ENCODE measurements around the gene RPF1. TPM values are rescaled to one million over a fixed set of nuclear protein-coding genes. Genes with fewer than 3 reads are reported as not detected.

RPF1 gene
- polyA plus RNA-seq, 1 donor from 2014 or later: 64.3 TPM

DNA sequence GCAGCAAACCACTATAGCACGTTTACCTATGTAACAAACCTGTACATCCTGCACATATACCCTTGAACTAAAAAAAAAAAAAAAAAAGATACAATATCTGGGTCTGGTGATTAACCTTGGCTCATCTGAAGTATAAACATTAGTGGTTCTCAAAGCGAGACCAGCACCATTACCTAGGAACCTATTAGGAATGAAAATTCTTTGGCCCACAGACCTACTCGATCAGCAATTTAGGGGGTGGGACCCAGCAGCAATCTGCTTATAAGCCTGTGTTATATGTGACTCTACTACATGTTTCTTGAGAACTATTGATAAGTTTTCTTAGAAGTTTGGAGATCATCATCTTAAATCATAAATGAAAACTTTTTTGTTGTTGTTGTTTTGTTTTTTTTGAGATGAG, 17.4 kb downstream of the RPF1 start:
- no peaks in the 10 kb centered on the region for H3K9me2 ChIP-seq (ENCODE audit: insufficient read depth, low read length)
- no peaks in the 10 kb centered on the region for H3K9me3 ChIP-seq (ENCODE audit: low read length)
- no peak overlapping the region for H3K9ac ChIP-seq (ENCODE audit: low read length)
- H3K27me3 ChIP-seq (ENCODE audit: insufficient read depth, low read depth, low read length): no peaks in the 10 kb centered on the region
- no peak for TF ChIP-seq POLR2AphosphoS5 (IDR thresholded peaks at IDR 0.05)
- no peak for TF ChIP-seq EZH2 (IDR thresholded peaks at IDR 0.05; ENCODE audit: borderline replicate concordance, insufficient read depth, low read length, poor library complexity, severe bottlenecking)
- TF ChIP-seq SMC3 (conservative IDR thresholded peaks at IDR 0.05; ENCODE audit: poor library complexity): no peak
- TF ChIP-seq, protein P1, sequence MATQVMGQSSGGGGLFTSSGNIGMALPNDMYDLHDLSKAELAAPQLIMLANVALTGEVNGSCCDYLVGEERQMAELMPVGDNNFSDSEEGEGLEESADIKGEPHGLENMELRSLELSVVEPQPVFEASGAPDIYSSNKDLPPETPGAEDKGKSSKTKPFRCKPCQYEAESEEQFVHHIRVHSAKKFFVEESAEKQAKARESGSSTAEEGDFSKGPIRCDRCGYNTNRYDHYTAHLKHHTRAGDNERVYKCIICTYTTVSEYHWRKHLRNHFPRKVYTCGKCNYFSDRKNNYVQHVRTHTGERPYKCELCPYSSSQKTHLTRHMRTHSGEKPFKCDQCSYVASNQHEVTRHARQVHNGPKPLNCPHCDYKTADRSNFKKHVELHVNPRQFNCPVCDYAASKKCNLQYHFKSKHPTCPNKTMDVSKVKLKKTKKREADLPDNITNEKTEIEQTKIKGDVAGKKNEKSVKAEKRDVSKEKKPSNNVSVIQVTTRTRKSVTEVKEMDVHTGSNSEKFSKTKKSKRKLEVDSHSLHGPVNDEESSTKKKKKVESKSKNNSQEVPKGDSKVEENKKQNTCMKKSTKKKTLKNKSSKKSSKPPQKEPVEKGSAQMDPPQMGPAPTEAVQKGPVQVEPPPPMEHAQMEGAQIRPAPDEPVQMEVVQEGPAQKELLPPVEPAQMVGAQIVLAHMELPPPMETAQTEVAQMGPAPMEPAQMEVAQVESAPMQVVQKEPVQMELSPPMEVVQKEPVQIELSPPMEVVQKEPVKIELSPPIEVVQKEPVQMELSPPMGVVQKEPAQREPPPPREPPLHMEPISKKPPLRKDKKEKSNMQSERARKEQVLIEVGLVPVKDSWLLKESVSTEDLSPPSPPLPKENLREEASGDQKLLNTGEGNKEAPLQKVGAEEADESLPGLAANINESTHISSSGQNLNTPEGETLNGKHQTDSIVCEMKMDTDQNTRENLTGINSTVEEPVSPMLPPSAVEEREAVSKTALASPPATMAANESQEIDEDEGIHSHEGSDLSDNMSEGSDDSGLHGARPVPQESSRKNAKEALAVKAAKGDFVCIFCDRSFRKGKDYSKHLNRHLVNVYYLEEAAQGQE (IDR thresholded peaks at IDR 0.05; ENCODE audit: borderline replicate concordance): no peak
- TF ChIP-seq, protein P2, sequence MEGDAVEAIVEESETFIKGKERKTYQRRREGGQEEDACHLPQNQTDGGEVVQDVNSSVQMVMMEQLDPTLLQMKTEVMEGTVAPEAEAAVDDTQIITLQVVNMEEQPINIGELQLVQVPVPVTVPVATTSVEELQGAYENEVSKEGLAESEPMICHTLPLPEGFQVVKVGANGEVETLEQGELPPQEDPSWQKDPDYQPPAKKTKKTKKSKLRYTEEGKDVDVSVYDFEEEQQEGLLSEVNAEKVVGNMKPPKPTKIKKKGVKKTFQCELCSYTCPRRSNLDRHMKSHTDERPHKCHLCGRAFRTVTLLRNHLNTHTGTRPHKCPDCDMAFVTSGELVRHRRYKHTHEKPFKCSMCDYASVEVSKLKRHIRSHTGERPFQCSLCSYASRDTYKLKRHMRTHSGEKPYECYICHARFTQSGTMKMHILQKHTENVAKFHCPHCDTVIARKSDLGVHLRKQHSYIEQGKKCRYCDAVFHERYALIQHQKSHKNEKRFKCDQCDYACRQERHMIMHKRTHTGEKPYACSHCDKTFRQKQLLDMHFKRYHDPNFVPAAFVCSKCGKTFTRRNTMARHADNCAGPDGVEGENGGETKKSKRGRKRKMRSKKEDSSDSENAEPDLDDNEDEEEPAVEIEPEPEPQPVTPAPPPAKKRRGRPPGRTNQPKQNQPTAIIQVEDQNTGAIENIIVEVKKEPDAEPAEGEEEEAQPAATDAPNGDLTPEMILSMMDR (IDR thresholded peaks at IDR 0.05; ENCODE audit: poor library complexity, severe bottlenecking): no peak
- TF ChIP-seq EP300 (conservative IDR thresholded peaks at IDR 0.05; ENCODE audit: poor library complexity, severe bottlenecking): no peak
- no peak for TF ChIP-seq RAD21 (conservative IDR thresholded peaks at IDR 0.05)
- TF ChIP-seq TAF1 (IDR thresholded peaks at IDR 0.05; ENCODE audit: low read depth): no peak
- TF ChIP-seq MXI1 (conservative IDR thresholded peaks at IDR 0.05; ENCODE audit: poor library complexity, severe bottlenecking): no peak
- no peaks in the 10 kb centered on the region for H3K79me2 ChIP-seq (replicated peaks; ENCODE audit: insufficient read depth, low read length)
- H2AFZ ChIP-seq (ENCODE audit: low read depth, low read length): no peak overlapping the region
- no peak overlapping the region for H3K27ac ChIP-seq (ENCODE audit: low read length)
- H3F3A ChIP-seq (ENCODE audit: insufficient read depth, low read length, poor library complexity, severe bottlenecking): no peaks in the 10 kb centered on the region
- H4K20me1 ChIP-seq (ENCODE audit: insufficient read depth): no peaks in the 10 kb centered on the region
- H3K4me3 ChIP-seq (ENCODE audit: low read length): no peak overlapping the region
- peaks cover 18% of the 10 kb centered on the region for H3K36me3 ChIP-seq (ENCODE audit: insufficient read depth, low read length)
- no peak overlapping the region for H3K4me2 ChIP-seq (ENCODE audit: low read length)

DNA sequence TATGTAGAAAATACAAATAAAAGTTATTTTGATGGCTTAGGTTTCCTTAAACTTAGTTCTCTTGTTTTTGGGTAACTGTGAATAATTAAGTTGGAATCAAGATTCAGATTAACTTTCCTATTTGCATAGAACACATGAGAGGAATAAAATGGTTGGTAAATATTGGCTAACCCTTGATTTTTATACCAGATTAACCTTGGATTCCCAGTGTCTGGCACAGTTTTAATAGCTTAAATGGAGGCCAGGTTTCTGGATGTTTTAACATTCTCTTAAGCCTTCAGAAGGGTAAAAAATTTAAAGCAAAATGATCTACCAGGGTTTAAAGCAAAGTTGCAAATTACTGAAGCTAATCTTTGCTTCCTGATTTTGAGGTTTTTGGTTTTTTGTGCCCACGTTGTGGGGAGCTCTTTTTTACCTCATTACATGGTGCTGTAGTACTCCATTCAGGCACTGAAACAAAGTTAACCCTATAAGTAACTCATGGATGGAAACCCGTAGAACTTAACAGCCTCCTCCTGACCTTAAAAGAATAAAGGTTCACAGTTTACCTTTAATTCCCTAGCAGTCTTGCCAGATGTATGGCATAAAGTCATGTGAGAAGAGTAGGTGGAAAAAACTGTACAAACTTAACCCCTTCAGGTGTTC, 18.7 kb downstream of the RPF1 start:
- no peaks in the 10 kb centered on the region for H4K20me1 ChIP-seq (ENCODE audit: insufficient read depth)
- no peaks in the 10 kb centered on the region for H3K9me3 ChIP-seq (ENCODE audit: low read length)
- no peak overlapping the region for H3K4me3 ChIP-seq (ENCODE audit: low read length)
- no peaks in the 10 kb centered on the region for H3K27me3 ChIP-seq (ENCODE audit: insufficient read depth, low read depth, low read length)
- peaks cover 6% of the 10 kb centered on the region for H3K79me2 ChIP-seq (replicated peaks; ENCODE audit: insufficient read depth, low read length)
- no peak overlapping the region for H3K4me2 ChIP-seq (ENCODE audit: low read length)
- TF ChIP-seq POLR2AphosphoS5 (IDR thresholded peaks at IDR 0.05) (no peak), RAD21 (conservative IDR thresholded peaks at IDR 0.05) (no peak), EZH2 (IDR thresholded peaks at IDR 0.05; ENCODE audit: borderline replicate concordance, insufficient read depth, low read length, poor library complexity, severe bottlenecking) (no peak), MXI1 (conservative IDR thresholded peaks at IDR 0.05; ENCODE audit: poor library complexity, severe bottlenecking) (no peak), SMC3 (conservative IDR thresholded peaks at IDR 0.05; ENCODE audit: poor library complexity) (no peak), TAF1 (IDR thresholded peaks at IDR 0.05; ENCODE audit: low read depth) (no peak)
- TF ChIP-seq, protein P1 (IDR thresholded peaks at IDR 0.05; ENCODE audit: borderline replicate concordance): no peak
- H3F3A ChIP-seq (ENCODE audit: insufficient read depth, low read length, poor library complexity, severe bottlenecking): no peaks in the 10 kb centered on the region
- no peak overlapping the region for H3K27ac ChIP-seq (ENCODE audit: low read length)
- no peak overlapping the region for H3K9ac ChIP-seq (ENCODE audit: low read length)
- no peaks in the 10 kb centered on the region for H3K9me2 ChIP-seq (ENCODE audit: insufficient read depth, low read length)
- no peak overlapping the region for H2AFZ ChIP-seq (ENCODE audit: low read depth, low read length)
- peaks cover 15% of the 10 kb centered on the region for H3K36me3 ChIP-seq (ENCODE audit: insufficient read depth, low read length)

Measured in neural cell (in vitro differentiated cells).